Suprapubic skin (tissue), 4 donors: ENCODE results near the gene ASNSD1.

Source experiments
- CTCF ChIP-seq, 2 donors: fragments of 200-600 bp in 1 of 2; fragments of 450-650 bp in 1 of 2; sonication (generic) in 1 of 2; IDR thresholded peaks; one replicate each; pipeline ENCODE4 v1.5.1; 2016 to 2019; ENCODE audit warnings: antibody characterized with exemption in 2 of 2, mild to moderate bottlenecking in 1 of 2, moderate library complexity in 1 of 2
- POLR2A ChIP-seq, 2 donors: fragments of 450-650 bp; IDR thresholded peaks; one replicate each; pipeline ENCODE4 v1.6.1; 2017; ENCODE audit warnings: antibody characterized with exemption in 2 of 2, mild to moderate bottlenecking in 2 of 2, moderate library complexity in 2 of 2
- POLR2AphosphoS5 ChIP-seq, 3 donors: sonication (generic); formaldehyde crosslinking; IDR thresholded peaks; one replicate each; pipeline ENCODE4 v1.6.1; 2017; ENCODE audit warnings: antibody characterized with exemption in 3 of 3

DNA sequence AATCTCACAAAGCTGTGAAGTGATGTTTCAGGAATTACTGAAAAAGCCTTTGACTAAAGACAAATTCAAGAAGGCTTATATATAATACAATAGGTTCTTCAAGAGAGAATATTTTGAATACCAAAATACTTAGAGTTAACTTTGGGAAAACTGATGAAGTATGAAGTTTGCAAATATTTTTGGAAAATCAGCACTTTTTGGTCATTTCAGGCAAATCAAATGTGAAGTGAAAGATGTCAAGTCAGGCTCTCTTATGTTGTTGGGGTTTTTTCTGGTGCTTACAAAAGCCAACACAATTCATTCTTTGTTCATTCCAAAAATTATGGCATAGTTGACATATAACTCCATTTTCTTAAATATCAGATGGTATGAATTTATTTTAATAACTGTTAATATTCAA lies 14.7 kb upstream of the ASNSD1 start:
- TF ChIP-seq POLR2A (IDR thresholded peaks at IDR 0.05): no peak
- TF ChIP-seq POLR2AphosphoS5 (IDR thresholded peaks at IDR 0.05): no peak
- TF ChIP-seq CTCF (IDR thresholded peaks at IDR 0.05): no peak
